ENCODE measurements around the gene SETD3.

SETD3 gene

GRCh38 chr14:99497894-99498293 is 17.2 kb upstream of the SETD3 start:
- DNase-seq (ENCODE audit: low read depth in 3 of 3), result no peak

GRCh38 chr14:99497341-99497740 is 16.7 kb upstream of the SETD3 start:
- DNase-seq (ENCODE audit: low read depth in 3 of 3), result no peak

DNA sequence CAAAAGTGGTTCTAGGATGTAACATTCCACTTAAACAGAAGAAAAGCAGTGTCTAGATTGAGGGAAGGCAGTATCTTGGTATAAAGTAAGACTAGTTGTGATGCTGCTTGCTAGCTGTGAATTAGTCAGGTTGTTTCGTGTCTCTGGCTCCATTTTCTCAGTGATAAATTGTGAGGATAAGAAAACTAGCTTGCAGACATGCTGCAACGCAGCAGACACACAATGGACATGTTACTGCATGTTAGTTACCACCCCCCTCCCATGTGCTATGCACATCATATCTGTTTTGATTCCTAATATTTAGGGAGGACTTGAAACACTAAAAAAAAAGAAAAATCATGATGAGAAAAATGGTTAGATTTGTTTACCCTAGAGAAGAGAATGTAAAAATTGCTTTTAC is 3.4 kb upstream of the SETD3 start:
- no peak for DNase-seq (ENCODE audit: low read depth in 3 of 3)

GRCh38 chr14:99481745-99482099 is 1.1 kb upstream of the SETD3 start:
- no peak for DNase-seq (ENCODE audit: low read depth in 3 of 3)

DNA sequence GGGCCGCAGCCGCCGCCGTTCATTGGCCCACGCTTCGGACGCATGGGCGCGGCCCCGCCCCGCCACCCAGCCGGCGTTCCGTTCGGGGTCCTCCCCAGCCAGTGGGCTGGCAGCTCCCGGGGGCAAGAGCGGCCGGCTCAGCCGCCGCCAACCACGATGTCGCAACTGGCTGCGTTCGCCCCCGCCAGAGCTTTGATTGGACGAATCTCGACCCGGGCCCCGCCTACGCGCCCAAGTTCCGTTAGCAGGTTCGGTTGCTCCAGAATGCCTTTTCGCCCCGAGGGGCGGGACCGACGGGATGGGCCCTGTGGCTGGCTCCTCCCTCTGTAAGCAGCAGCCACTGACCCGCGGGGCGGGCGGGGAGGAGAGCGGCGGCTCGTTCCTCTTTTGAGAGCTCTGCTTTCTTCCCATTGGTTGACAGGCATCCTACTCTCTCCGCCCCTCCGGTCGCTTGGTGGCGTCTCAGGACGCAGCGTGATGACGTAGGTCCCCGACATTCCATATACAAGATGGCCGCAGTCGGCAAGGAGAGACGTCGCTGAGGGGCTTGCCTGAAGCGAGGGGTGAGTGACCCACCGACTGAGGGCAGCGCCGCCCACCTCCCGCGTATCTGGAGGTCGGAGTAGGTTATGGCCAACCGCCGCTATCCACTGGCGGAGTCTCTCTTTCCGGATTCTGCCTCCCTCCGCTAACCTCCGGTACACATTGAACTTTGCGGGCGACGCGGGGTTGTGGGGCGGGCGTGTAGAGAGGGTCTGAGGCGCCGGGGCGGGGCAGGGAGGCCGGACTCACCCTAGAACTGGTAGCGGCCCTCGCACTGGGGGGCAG is 472 bp upstream of the SETD3 start, which contains the start of gene CCNK:
Gene CCNK, plus strand, starts transcription at position 493 of the 828 bp plus-strand sequence. CDS start 11,269 bp downstream, outside the sequence.
- peak; percentile 99 to 100 (median 100) for DNase-seq (ENCODE audit: low read depth in 3 of 3)

- no peak for DNase-seq (ENCODE audit: low read depth in 3 of 3)
Observed at GRCh38 chr14:99479160-99479905, 1.3 kb downstream of the SETD3 start.

DNA sequence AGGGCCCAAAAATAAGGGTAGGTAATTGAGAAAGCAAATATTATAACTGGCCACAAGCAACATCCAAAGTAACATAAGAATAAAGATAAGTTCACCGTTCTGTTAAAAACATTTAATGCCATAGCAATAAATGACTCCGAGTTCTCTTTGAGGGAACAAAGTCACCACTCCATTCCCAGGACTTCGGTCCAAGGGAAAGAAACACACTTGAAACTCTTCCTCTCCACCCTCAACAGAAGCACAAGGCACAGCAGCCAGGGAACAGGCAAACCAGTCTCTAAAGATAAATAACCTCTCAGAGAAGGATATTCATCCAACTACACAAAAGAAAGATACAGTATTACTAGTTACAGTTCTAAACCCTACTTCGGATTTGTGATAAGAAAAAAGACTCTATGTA is 2.5 kb downstream of the SETD3 start:
- no peak for DNase-seq (ENCODE audit: low read depth in 3 of 3)

GRCh38 chr14:99476864-99477263 is 3.8 kb downstream of the SETD3 start:
- no peak for DNase-seq (ENCODE audit: low read depth in 3 of 3)

DNA sequence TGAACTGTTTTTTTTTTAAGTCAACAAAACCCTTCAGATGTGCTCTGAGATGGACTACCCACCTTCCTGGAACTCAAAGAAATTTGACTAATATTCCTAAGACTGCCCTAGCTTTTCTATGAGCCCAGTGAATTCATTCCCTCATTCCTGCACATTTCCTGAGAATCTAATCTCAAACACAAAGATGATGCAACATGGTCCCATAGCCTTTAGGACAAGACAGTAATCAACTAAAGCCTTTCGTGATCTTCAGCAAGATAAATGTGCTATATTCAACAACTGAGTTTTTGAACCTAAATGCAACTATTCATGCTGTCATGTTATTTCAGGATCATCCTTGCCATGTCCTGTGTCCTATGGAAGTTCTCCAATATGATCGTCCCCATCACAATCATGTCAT is 5.0 kb downstream of the SETD3 start:
- DNase-seq (ENCODE audit: low read depth in 3 of 3), result no peak

DNA sequence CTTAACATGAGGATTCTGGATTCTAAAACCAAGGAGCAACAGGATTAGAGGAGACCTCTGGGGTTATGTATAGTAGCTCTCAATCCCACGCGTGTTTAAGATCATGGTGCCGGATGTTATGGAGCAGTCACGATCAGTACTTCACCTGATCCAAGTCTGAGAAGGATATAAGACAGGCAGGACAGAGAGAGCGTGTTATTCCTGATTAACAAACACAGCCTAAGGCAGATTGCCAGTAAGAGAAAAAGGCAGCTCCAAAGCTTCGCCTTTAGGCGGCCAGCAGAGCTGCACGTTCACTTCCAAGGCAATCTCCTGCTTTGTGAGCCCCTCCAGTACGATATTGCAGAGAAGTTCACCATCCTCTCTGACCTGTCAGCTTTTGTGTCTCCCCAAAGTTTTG is 5.5 kb downstream of the SETD3 start:
- DNase-seq (ENCODE audit: low read depth in 3 of 3), result no peak

DNA sequence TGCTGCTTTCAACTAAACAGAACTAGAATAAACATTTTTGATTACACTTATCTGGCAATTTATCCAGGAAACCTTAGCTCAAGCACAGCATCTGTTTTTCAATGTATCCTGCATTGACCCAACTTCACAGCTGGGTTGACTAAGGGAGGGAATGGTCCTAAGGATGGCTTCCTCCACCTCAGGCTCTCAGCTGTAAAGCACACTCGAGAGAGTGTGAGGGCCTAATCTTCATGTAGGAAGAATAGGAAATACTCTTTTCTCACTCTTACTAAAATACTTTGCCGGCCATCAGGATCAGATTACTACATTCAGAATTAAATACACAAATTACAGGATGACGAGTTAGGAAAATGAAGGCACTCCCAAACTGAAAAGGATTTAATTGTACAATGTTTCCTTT is 7.2 kb downstream of the SETD3 start:
- no peak for DNase-seq (ENCODE audit: low read depth in 3 of 3)

GRCh38 chr14:99472937-99473336 is 7.7 kb downstream of the SETD3 start:
- DNase-seq (ENCODE audit: low read depth in 3 of 3), result no peak

- DNase-seq (ENCODE audit: low read depth in 3 of 3), result no peak
Observed at GRCh38 chr14:99471731-99472130, 8.9 kb downstream of the SETD3 start.

DNA sequence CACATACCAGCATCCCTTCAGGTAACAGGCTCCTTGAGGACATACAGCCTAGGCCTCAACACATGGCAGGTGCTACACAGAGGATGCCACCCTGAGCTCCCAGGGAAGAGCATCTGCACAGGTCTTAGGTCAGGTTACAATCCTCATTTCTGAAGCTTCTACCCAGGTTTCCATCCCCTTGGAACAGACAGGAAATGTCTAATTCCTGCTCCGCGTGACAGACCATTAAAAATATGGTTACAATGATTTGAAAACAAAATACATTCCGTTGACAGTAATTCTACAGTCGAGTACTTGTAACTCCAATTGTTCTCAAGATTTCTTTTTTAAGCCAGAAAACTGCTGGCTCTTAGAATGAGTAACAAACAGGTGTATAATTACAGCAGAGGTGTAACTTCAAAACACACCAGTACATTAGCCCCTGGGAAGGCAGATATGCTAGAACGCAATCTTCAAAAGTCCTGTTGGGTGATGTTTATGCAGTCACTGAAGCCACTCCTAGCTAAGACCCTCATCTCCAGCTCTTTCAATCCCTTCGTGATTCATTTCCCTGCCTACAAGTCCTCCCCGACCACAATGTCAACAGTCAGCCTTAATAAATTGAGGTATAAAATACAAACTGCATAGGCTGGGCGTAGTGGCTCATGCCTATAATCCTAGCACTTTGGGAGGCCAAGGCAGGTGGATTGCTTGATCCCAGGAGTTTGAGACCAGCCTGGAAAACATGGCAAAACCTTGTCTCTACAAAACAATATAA is 11.6 kb downstream of the SETD3 start:
- DNase-seq (ENCODE audit: low read depth in 3 of 3), result no peak

GRCh38 chr14:99468081-99468480 is 12.6 kb downstream of the SETD3 start:
- DNase-seq (ENCODE audit: low read depth in 3 of 3), result no peak

DNA sequence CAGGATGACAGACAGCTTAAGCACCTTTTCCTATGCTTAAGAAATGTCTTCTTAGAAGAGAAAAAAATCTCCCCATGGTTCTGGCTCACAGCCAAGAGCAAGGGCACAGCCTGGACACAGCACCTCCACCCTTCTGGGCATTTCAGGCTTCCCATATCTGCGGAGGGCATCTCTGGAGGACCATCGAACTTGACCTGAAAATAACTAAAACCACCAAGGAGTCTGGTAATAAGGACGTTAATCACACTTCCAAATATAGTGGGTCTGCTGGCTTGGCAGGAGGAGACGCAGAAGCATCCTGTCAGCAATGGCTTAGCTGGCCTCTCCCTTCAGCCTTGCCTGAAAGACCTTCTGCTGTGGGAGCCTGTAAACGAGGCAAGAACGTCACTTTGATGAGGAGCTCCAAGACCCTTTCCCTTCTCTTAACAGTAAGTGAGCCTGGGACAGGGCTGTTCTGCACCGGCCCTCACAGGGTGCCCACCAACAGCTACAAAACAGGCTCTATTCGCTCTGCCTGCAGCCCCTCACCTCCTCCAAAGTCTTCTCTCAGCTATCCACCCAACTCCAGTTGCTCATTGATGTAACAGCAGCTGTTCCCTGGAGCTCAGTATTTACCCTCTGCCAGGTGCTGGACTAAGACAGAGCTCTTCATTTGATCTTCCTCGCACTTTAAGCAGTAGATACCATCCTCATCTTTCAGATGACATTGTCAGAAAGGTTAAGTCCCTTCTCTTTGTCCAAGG is 13.2 kb downstream of the SETD3 start:
- no peak for DNase-seq (ENCODE audit: low read depth in 3 of 3)

GRCh38 chr14:99466758-99467157 is 13.9 kb downstream of the SETD3 start:
- no peak for DNase-seq (ENCODE audit: low read depth in 3 of 3)

- DNase-seq (ENCODE audit: low read depth in 3 of 3), result no peak
Observed at GRCh38 chr14:99465288-99465687, 15.4 kb downstream of the SETD3 start.

DNA sequence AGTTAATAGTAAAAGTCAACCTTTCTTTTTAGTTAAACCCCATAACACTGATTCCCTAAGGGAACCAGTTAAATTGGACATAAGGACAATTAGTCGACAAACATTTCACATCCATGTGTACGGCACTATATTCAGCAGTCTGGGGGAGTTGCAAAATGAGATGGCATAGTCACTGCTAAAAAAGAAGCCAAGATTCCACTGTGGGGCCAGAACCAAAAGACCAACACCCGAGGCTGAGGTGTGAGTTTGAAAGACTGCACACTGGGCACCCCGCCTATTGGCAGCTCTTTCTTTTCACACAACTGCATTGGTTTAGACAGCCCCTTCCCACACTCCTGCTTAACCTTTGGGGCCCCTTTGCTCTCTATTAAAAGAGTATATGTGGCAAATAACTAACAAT is 16.7 kb downstream of the SETD3 start:
- no peak for DNase-seq (ENCODE audit: low read depth in 3 of 3)

DNA sequence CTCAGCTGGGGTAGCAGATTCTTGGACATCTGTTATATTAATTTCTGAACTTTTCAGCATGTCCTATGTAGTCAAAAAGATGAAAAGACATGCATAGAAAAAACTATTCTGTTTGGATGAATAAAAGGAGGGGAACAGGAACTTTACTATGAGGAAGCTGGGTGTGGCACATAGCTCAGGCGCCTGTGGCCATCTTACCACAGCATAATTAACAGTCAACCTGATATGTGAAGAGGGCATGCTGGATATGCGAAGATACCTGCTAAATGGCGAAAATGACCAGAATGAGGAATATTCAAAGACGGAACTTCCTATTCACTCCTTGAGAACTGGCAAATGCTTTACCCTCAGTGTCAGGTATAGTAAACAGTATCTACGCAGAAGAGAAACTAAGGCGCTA is 18.4 kb downstream of the SETD3 start:
- DNase-seq (ENCODE audit: low read depth in 3 of 3), result no peak

DNA sequence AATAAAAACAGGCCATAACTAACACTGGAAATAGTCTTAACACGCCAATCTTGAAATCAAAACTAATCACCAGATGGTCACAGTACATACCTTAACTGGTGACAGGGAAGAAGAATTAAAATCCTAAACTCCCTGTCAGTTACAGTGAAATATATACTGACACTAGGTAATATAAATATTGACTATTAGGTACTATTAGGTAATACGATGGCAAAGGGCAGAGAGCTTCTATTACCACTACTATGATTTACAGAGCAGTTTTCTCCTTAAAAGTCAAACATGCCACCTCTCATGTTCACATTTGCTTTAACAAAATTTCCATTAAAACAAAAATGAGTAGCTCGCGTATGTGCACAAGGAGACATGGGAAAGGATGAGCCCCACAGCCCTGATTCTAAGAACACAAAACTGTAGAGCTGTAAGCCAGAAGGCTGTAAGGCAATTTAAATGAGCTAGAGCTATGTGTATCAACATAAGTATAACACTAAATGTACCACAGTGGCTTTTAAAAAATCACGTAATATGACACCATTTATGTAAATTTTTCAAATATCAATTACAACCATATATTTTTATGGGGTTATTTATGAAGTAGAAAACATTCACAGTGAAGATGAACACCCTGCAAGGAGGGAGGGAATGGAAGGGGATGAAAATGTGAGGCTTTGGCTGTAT is 19.1 kb downstream of the SETD3 start:
- DNase-seq (ENCODE audit: low read depth in 3 of 3), result no peak
